Caco-2 (cell line): ENCODE results near the gene SNX24. TPM values are rescaled to one million over a fixed set of nuclear protein-coding genes. Genes with fewer than 3 reads are reported as not detected.
A peak's percentile ranks its signal among the peaks of the same experiment; 100 is the strongest.
"Not testable (repeated sequence)": the region's sequence is repeated elsewhere in the genome, so short reads cannot be mapped to it uniquely, and the experiment has no call there.

Source experiments
- BruUV-seq: library from RNA; stranded (reverse); fragments of 400-500 nt; replicated peaks from 2 replicates; lab custom pipeline; 2021; lab: Mats Ljungman, UMichigan
- CTCF ChIA-PET: fragments of 300-600 bp; sonication (Branson Sonifier 250); formaldehyde crosslinking; loops from one replicate; lab custom pipeline; 2022; ENCODE audit warnings: antibody characterized with exemption; lab: Charles Lee
- POLR2A ChIA-PET: fragments of 300-600 bp; sonication (Branson Sonifier 250); formaldehyde crosslinking; loops from one replicate; lab custom pipeline; 2022; ENCODE audit warnings: antibody characterized with exemption; lab: Charles Lee
- DNase-seq, 2 experiments: peaks; one replicate each; pipeline versions ENCODE4 v3.0.0 to v3.0.0-alpha.2; 2020 to 2022
- H3K27me3 ChIP-seq: replicated peaks from 2 replicates; pipeline ENCODE4 v1.6.0; 2011; ENCODE audit warnings: low read length; ENCODE audit not compliant: control insufficient read depth, insufficient read depth
- H3K36me3 ChIP-seq: 2 replicates; pipeline ENCODE4 v1.5.1; 2011; ENCODE audit warnings: low read length; ENCODE audit not compliant: control insufficient read depth, insufficient read depth
- H3K4me1 ChIP-seq: fragments of 250-450 bp; sonication (Bioruptor Pico); 2 replicates; pipeline ENCODE4 v1.5.1; 2020; ENCODE audit warnings: mild to moderate bottlenecking
- H3K4me3 ChIP-seq: 2 replicates; pipeline ENCODE4 v1.5.1; 2011; ENCODE audit warnings: low read depth, mild to moderate bottlenecking, control low read depth, low read length
- H3K9me3 ChIP-seq: fragments of 250-450 bp; sonication (Bioruptor Pico); 2 replicates; pipeline ENCODE4 v1.5.1; 2020; ENCODE audit warnings: mild to moderate bottlenecking, moderate library complexity
- H3K27ac Mint-ChIP-seq: one replicate; pipeline ENCODE4 v1.8.0; 2022; ENCODE audit warnings: mixed read lengths; ENCODE audit not compliant: unreplicated experiment
- H3K27me3 Mint-ChIP-seq: one replicate; pipeline ENCODE4 v1.8.0; 2022; ENCODE audit warnings: mixed read lengths; ENCODE audit not compliant: insufficient read depth, unreplicated experiment
- H3K36me3 Mint-ChIP-seq: one replicate; pipeline ENCODE4 v1.8.0; 2022; ENCODE audit warnings: mild to moderate bottlenecking, mixed read lengths; ENCODE audit not compliant: insufficient read depth, unreplicated experiment
- H3K4me1 Mint-ChIP-seq: one replicate; pipeline ENCODE4 v1.8.0; 2022; ENCODE audit warnings: low read depth, mixed read lengths; ENCODE audit not compliant: unreplicated experiment
- H3K4me3 Mint-ChIP-seq: one replicate; pipeline ENCODE4 v1.8.0; 2022; ENCODE audit warnings: mild to moderate bottlenecking, moderate library complexity, mixed read lengths; ENCODE audit not compliant: unreplicated experiment
- H3K9me3 Mint-ChIP-seq: one replicate; pipeline ENCODE4 v1.8.0; 2022; ENCODE audit warnings: mixed read lengths; ENCODE audit not compliant: unreplicated experiment
- intact Hi-C: fragments of 100-400 bp; cut with micrococcal nuclease; formaldehyde crosslinking; loops from one replicate; pipeline ENCODE4 v1.10.0; 2022; ENCODE audit not compliant: unreplicated experiment
- total RNA-seq: library from RNA; stranded (reverse); gene quantifications from 2 replicates; pipeline ENCODE4 v1.2.3, GENCODE V29; 2022
- TF ChIP-seq, protein P1 (sequence below), 2 experiments: fragments of 200-600 bp in 1 of 2; IDR thresholded peaks; 1 replicate in 1 of 2; 2 replicates in 1 of 2; pipeline versions ENCODE4 v1.5.1 to v1.8.0; 2011 to 2022; ENCODE audit warnings: antibody characterized with exemption in 1 of 2, control low read depth in 1 of 2, inconsistent platforms in 1 of 2, low read depth in 1 of 2, low read length in 1 of 2, mild to moderate bottlenecking in 1 of 2, moderate library complexity in 1 of 2; ENCODE audit not compliant: insufficient read depth in 1 of 2, severe bottlenecking in 1 of 2, unreplicated experiment in 1 of 2

SNX24 gene
- total RNA-seq, 1 experiment from 2014 or later, result 38.4 TPM

DNA sequence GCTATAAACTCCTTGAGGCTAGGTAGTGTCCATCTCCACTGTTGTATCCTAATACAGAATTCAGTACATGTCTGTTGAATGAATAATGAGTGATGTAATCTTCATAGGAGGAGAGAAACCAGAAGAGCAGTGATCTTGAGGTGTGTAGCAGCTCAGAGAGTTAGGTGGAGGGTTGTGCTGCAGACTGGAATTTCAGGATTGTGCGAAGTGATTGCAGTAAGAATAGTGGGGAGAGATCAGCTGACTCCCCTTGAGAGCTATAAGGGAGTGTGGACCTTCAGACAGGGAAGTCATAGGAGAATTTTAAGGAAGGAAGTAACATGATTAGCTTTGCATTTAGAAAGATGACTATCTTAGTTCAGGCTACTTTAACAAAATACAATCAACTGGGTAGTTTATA is 4.4 kb downstream of the SNX24 start:
- BruUV-seq, result no TSS peak
- Mint-ChIP-seq H3K9me3 (no peaks in the 10 kb centered on the region), H3K36me3 (peaks cover 4% of the 10 kb centered on the region), H3K4me3 (no peak overlapping the region), H3K4me1 (peaks cover 33% of the 10 kb centered on the region), H3K27ac (peak overlapping the region; percentile 61), H3K27me3 (no peaks in the 10 kb centered on the region)
- H3K9me3 ChIP-seq, result no peaks in the 10 kb centered on the region
- no peak overlapping the region for H3K4me3 ChIP-seq
- intact Hi-C loops, result no loop called here
- ChIA-PET CTCF (interaction anchor here (1.1 kb wide), 1 partner anchor 574 kb away, joined by 4 read pairs; the partner anchor contains the start of gene CEP120), POLR2A (no interaction called here)
- TF ChIP-seq, protein P1, sequence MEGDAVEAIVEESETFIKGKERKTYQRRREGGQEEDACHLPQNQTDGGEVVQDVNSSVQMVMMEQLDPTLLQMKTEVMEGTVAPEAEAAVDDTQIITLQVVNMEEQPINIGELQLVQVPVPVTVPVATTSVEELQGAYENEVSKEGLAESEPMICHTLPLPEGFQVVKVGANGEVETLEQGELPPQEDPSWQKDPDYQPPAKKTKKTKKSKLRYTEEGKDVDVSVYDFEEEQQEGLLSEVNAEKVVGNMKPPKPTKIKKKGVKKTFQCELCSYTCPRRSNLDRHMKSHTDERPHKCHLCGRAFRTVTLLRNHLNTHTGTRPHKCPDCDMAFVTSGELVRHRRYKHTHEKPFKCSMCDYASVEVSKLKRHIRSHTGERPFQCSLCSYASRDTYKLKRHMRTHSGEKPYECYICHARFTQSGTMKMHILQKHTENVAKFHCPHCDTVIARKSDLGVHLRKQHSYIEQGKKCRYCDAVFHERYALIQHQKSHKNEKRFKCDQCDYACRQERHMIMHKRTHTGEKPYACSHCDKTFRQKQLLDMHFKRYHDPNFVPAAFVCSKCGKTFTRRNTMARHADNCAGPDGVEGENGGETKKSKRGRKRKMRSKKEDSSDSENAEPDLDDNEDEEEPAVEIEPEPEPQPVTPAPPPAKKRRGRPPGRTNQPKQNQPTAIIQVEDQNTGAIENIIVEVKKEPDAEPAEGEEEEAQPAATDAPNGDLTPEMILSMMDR (IDR thresholded peaks at IDR 0.05; ENCODE audit: insufficient read depth in 1 of 2, low read depth in 1 of 2, low read length in 1 of 2, severe bottlenecking in 1 of 2, unreplicated experiment in 1 of 2), result no peak
- no peaks in the 10 kb centered on the region for H3K27me3 ChIP-seq
- no peaks in the 10 kb centered on the region for H3K36me3 ChIP-seq
- H3K4me1 ChIP-seq, result peaks cover 28% of the 10 kb centered on the region
- peak in 1 of 2 experiments; percentile 63 for DNase-seq

DNA sequence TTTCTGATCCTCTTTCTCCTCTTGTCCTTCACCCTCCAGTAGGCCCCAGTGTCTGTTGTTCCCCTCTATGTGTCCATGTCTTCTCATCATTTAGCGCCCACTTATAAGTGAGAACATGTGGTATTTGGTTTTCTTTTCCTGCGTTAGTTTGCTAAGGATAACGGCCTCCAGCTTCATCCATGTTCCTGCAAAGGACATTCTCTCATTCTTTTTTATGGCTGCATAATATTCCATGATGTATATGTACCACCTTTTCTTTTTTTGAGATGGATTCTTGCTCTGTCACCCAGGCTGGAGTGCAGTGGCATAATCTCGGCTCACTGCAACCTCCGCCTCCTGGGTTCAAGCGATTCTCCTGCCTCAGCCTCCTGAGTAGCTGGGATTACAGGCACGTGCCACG is 12.1 kb downstream of the SNX24 start:
- H3K27ac Mint-ChIP-seq, H3K4me3 Mint-ChIP-seq: not testable (repeated sequence)
- POLR2A ChIA-PET, result interaction anchor here (0.6 kb wide), 1 partner anchor 83 kb away, joined by 3 read pairs; no protein-coding TSS in a partner anchor

DNA sequence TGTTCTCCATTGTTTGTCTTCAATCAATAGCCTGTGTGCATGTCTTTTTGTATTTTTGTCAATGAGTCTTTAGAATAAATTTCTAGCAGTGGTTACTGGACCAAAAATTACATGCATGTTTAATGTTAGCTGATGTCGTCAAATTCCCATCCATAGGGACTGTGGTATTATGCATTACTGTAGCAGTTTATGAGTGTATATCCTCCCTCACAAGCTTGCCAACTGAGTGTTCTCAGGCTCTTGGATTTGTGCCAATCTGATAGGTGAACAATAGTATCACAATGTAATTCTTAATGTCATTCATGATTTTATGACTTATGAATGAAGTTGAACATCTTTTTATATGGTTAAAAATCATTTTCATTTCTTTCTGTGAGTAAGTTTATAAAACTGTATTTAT is 13.0 kb downstream of the SNX24 start:
- ChIA-PET CTCF (no interaction called here), POLR2A (no interaction called here)
- no TSS peak for BruUV-seq
- Histone ChIP-seq H3K9me3 (no peaks in the 10 kb centered on the region), H3K4me1 (peaks cover 25% of the 10 kb centered on the region), H3K4me3 (no peak overlapping the region), H3K36me3 (no peaks in the 10 kb centered on the region), H3K27me3 (no peaks in the 10 kb centered on the region)
- Mint-ChIP-seq H3K27me3 (no peaks in the 10 kb centered on the region), H3K4me1 (peaks cover 14% of the 10 kb centered on the region), H3K36me3 (peaks cover 1% of the 10 kb centered on the region), H3K9me3 (peaks cover 6% of the 10 kb centered on the region), H3K27ac (no peak overlapping the region), H3K4me3 (no peak overlapping the region)
- TF ChIP-seq, protein P1 (IDR thresholded peaks at IDR 0.05; ENCODE audit: insufficient read depth in 1 of 2, low read depth in 1 of 2, low read length in 1 of 2, severe bottlenecking in 1 of 2, unreplicated experiment in 1 of 2), result no peak
- no peak for DNase-seq
- intact Hi-C loops, result no loop called here

More for the DNA sequence above, 12.1 kb downstream of the SNX24 start:
- H3K9me3 ChIP-seq, CTCF ChIA-PET, H3K4me1 Mint-ChIP-seq, H3K27me3 ChIP-seq, H3K36me3 ChIP-seq, H3K27me3 Mint-ChIP-seq, H3K9me3 Mint-ChIP-seq, intact Hi-C loops, BruUV-seq, H3K4me3 ChIP-seq, DNase-seq, H3K36me3 Mint-ChIP-seq: not testable (repeated sequence)
- peaks cover 19% of the 10 kb centered on the region for H3K4me1 ChIP-seq
